ENCODE results near the gene MINK1. TPM values are rescaled to one million over a fixed set of nuclear protein-coding genes. Genes with fewer than 3 reads are reported as not detected.

The MINK1 gene
- total RNA-seq, 2 donors from 2014 or later, result 44.0 to 45.0 TPM

DNA sequence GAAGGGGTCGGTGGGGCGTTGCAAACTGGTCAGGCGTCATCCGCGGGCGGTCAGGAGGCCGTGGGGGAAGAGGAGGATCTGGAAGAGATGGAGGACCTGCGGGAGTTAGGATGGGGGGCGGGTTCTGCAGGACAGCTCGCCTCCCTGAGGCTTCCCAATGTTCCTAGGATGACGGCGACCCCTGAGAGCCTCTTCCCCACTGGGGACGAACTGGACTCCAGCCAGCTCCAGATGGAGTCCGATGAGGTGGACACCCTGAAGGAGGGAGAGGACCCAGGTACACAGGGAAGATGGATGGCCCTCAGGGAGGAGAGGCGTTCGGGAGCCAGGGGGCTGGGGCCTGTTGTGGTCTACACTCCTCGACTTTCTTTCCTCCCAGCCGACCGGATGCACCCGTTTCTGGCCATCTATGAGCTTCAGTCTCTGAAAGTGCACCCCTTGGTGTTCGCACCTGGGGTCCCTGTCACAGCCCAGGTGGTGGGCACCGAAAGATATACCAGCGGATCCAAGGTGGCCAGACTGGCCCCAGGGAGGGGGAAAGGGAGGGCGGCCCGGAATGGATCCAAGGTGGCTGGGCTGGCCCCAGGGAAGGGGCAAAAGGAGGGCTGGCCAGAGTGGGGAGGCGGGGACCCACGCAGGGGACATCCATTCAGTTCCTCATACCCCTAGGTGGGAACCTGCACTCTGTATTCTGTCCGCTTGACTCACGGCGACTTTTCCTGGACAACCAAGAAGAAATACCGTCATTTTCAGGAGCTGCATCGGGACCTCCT is 25.3 kb upstream of the MINK1 start:
- no peak for ATAC-seq (ENCODE audit: insufficient number of reproducible peaks, low FRiP score, low read depth)
- peak overlapping the region; percentile 94 for H3K4me3 ChIP-seq
- no peak overlapping the region for H3K27ac ChIP-seq
- no peaks in the 10 kb centered on the region for H3K27me3 ChIP-seq (replicated peaks; ENCODE audit: insufficient read depth)
- DNase-seq (ENCODE audit: low spot score), result no peak
- H3K36me3 ChIP-seq, result peaks cover 5% of the 10 kb centered on the region
- TF ChIP-seq, protein P1, sequence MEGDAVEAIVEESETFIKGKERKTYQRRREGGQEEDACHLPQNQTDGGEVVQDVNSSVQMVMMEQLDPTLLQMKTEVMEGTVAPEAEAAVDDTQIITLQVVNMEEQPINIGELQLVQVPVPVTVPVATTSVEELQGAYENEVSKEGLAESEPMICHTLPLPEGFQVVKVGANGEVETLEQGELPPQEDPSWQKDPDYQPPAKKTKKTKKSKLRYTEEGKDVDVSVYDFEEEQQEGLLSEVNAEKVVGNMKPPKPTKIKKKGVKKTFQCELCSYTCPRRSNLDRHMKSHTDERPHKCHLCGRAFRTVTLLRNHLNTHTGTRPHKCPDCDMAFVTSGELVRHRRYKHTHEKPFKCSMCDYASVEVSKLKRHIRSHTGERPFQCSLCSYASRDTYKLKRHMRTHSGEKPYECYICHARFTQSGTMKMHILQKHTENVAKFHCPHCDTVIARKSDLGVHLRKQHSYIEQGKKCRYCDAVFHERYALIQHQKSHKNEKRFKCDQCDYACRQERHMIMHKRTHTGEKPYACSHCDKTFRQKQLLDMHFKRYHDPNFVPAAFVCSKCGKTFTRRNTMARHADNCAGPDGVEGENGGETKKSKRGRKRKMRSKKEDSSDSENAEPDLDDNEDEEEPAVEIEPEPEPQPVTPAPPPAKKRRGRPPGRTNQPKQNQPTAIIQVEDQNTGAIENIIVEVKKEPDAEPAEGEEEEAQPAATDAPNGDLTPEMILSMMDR (IDR thresholded peaks at IDR 0.05), result no peak
- no peaks in the 10 kb centered on the region for H3K9me3 ChIP-seq
- peaks cover 10 to 18% of the 10 kb centered on the region in 2 donors for H3K4me1 ChIP-seq (ENCODE audit: control insufficient read depth in 1 of 2, low read depth in 2 of 2)

DNA sequence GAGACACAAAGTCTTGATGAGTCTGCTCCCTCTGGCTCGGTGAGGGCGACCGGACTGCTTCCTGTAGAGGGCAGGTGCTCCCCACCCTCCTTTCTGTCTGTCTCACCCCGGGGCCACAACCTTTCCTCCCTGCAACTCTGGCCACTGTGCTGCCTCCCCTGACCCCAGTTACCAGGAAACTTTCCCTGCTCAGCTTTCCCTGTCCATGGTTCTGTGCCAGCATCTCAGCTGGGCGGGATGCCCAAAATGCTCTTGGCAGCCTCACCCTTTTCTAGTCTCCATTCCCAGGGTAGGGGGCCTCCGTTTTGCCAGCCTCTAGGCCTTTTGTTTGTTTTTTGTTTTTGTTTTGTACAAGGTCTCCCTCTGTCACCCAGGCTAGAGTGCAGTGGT is 24.8 kb upstream of the MINK1 start:
- no peak for ATAC-seq (ENCODE audit: insufficient number of reproducible peaks, low FRiP score, low read depth)
- Histone ChIP-seq H3K27me3 (replicated peaks; ENCODE audit: insufficient read depth) (no peaks in the 10 kb centered on the region), H3K36me3 (peaks cover 5% of the 10 kb centered on the region), H3K4me1 (ENCODE audit: control insufficient read depth in 1 of 2, low read depth in 2 of 2) (peaks cover 10 to 18% of the 10 kb centered on the region in 2 donors), H3K9me3 (no peaks in the 10 kb centered on the region), H3K27ac (no peak overlapping the region), H3K4me3 (peak overlapping the region; percentile 94)
- TF ChIP-seq, protein P1 (IDR thresholded peaks at IDR 0.05), result no peak
- no peak for DNase-seq (ENCODE audit: low spot score)

DNA sequence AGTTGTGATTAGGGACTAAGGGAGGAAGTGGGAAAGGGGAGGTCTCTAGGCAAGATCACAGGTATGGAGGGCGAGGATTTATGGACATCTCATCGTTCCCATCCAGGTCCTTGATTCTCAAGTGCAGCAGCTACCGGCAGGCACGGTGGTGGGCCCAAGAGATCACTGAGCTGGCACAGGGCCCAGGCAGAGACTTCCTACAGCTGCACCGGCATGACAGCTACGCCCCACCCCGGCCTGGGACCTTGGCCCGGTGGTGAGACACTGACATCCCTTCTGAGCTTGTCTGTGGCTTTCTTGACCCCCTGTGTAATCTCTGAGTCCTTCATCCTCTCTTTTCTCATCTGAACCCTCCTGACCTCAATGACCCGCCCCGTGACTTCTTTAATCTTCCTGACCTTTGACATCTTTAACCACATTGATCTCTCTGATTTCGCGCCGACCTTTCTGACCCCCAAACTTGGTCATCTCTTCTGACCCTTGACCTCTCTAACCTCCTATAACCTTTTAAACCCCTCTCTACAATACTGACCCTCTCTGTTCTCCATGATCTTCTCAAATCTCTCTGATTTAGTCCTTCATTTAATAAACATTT is 22.3 kb upstream of the MINK1 start:
- Histone ChIP-seq H3K9me3 (no peaks in the 10 kb centered on the region), H3K36me3 (peaks cover 8% of the 10 kb centered on the region), H3K4me3 (no peak overlapping the region), H3K27me3 (replicated peaks; ENCODE audit: insufficient read depth) (no peaks in the 10 kb centered on the region), H3K27ac (no peak overlapping the region), H3K4me1 (ENCODE audit: control insufficient read depth in 1 of 2, low read depth in 2 of 2) (peaks cover 10 to 18% of the 10 kb centered on the region in 2 donors)
- DNase-seq (ENCODE audit: low spot score), result no peak
- ATAC-seq (ENCODE audit: insufficient number of reproducible peaks, low FRiP score, low read depth), result no peak
- TF ChIP-seq, protein P1 (IDR thresholded peaks at IDR 0.05), result no peak

DNA sequence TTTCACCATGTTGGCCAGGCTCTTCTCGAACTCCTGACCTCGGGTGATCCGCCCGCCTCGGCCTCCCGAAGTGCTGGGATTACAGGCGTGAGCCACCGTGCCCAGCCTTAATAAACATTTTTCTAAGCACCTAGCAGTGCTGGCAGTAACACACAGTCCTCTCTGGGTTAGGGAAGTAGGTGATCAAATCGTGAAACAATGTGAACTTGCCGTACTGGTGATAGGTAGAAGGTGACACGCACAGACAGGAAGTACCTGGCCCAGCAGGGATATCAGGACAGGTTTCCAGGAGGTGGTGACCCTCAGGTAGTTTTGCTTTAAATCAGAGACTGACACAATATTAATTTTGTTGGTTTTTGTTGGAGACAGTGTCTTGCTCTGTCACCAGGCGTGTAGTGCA is 21.7 kb upstream of the MINK1 start:
- Histone ChIP-seq H3K27ac (no peak overlapping the region), H3K9me3 (no peaks in the 10 kb centered on the region), H3K27me3 (replicated peaks; ENCODE audit: insufficient read depth) (no peaks in the 10 kb centered on the region), H3K36me3 (peaks cover 13% of the 10 kb centered on the region), H3K4me3 (no peak overlapping the region), H3K4me1 (ENCODE audit: control insufficient read depth in 1 of 2, low read depth in 2 of 2) (peaks cover 10 to 13% of the 10 kb centered on the region in 2 donors)
- ATAC-seq (ENCODE audit: insufficient number of reproducible peaks, low FRiP score, low read depth), result no peak
- TF ChIP-seq, protein P1 (IDR thresholded peaks at IDR 0.05), result no peak
- no peak for DNase-seq (ENCODE audit: low spot score)

DNA sequence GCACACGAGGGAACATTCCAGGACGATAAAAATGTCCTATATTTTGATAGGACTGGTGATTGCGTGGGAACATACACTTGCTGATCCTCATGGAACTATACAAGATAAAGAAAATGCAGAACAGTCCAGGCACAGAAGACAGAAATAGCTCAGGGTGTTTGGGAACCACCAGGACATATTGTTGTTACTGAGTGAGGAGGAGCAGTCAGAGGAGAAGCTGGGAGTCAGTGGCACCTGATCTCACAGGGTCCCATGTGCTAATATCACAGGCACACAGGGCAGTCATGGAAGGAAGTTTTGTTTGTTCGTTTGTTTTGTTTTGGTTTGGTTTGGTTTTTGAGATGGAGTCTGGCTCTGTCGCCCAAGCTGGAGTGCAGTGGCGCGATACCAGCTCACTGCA is 20.4 kb upstream of the MINK1 start:
- Histone ChIP-seq H3K36me3 (peaks cover 21% of the 10 kb centered on the region), H3K4me1 (ENCODE audit: control insufficient read depth in 1 of 2, low read depth in 2 of 2) (peaks cover 10 to 11% of the 10 kb centered on the region in 2 donors), H3K4me3 (no peak overlapping the region), H3K27me3 (replicated peaks; ENCODE audit: insufficient read depth) (no peaks in the 10 kb centered on the region), H3K9me3 (no peaks in the 10 kb centered on the region), H3K27ac (no peak overlapping the region)
- no peak for DNase-seq (ENCODE audit: low spot score)
- no peak for ATAC-seq (ENCODE audit: insufficient number of reproducible peaks, low FRiP score, low read depth)
- TF ChIP-seq, protein P1 (IDR thresholded peaks at IDR 0.05), result no peak

All from thoracic aorta (tissue), 2 donors.